ENCODE measurements around the gene GALNTL6.

The GALNTL6 gene

GRCh38 chr4:172068506-172068905 is 255.3 kb downstream of the GALNTL6 start:
- intact Hi-C loops (cut with micrococcal nuclease) = no loop called here
- Mint-ChIP-seq H3K36me3 (ENCODE audit: low read depth) (no peaks in the 10 kb centered on the region), H3K27ac (no peak overlapping the region), H3K4me1 (ENCODE audit: low read depth) (no peaks in the 10 kb centered on the region), H3K4me3 (no peak overlapping the region), H3K27me3 (no peaks in the 10 kb centered on the region), H3K9me3 (peaks cover 48% of the 10 kb centered on the region)

GRCh38 chr4:172073590-172073989 is 260.4 kb downstream of the GALNTL6 start:
- Mint-ChIP-seq H3K4me1 (ENCODE audit: low read depth) (no peaks in the 10 kb centered on the region), H3K36me3 (ENCODE audit: low read depth) (no peaks in the 10 kb centered on the region), H3K9me3 (peaks cover 28% of the 10 kb centered on the region), H3K4me3 (no peak overlapping the region), H3K27me3 (no peaks in the 10 kb centered on the region), H3K27ac (no peak overlapping the region)
- intact Hi-C loops (cut with micrococcal nuclease) = no loop called here

DNA sequence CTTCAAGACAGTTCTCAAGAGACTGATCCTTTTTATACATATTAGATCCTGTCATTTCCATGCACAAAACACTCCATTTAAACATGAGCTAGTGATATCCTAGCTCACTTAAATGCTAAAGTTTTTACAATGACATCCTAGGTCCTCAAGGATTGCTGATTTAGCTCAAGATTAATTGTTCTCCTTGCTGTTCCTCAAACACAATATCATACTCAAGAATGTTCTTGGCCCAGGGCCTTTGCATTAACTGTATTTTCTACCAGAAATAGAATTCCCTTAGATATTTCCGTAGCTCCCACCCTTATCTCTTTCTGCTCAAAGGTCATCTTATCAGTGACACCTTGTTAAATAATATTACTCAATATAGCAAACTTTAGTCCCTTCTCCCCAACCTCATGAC is 270.1 kb downstream of the GALNTL6 start:
- Mint-ChIP-seq H3K36me3 (ENCODE audit: low read depth) (no peaks in the 10 kb centered on the region), H3K4me3 (no peak overlapping the region), H3K27me3 (no peaks in the 10 kb centered on the region), H3K9me3 (peaks cover under 1% of the 10 kb centered on the region), H3K4me1 (ENCODE audit: low read depth) (no peaks in the 10 kb centered on the region), H3K27ac (no peak overlapping the region)
- intact Hi-C loops (cut with micrococcal nuclease) = no loop called here

- Mint-ChIP-seq H3K36me3 (ENCODE audit: low read depth) (no peaks in the 10 kb centered on the region), H3K27me3 (no peaks in the 10 kb centered on the region), H3K4me3 (no peak overlapping the region), H3K4me1 (ENCODE audit: low read depth) (no peaks in the 10 kb centered on the region), H3K9me3 (no peaks in the 10 kb centered on the region), H3K27ac (no peak overlapping the region)
- intact Hi-C loops (cut with micrococcal nuclease) = no loop called here
These were observed 275.4 kb downstream of the GALNTL6 start for GRCh38 chr4:172088556-172088955.

GRCh38 chr4:172095161-172095560 is 282.0 kb downstream of the GALNTL6 start:
- no peaks in the 10 kb centered on the region for H3K27me3 Mint-ChIP-seq
- no peaks in the 10 kb centered on the region for H3K36me3 Mint-ChIP-seq (ENCODE audit: low read depth)
- H3K4me3 Mint-ChIP-seq = no peak overlapping the region
- H3K9me3 Mint-ChIP-seq = peaks cover 10% of the 10 kb centered on the region
- intact Hi-C loops (cut with micrococcal nuclease) = no loop called here
- H3K27ac Mint-ChIP-seq = no peak overlapping the region
- no peaks in the 10 kb centered on the region for H3K4me1 Mint-ChIP-seq (ENCODE audit: low read depth)

GRCh38 chr4:172096786-172097185 is 283.6 kb downstream of the GALNTL6 start:
- H3K9me3 Mint-ChIP-seq = peaks cover 10% of the 10 kb centered on the region
- H3K27ac Mint-ChIP-seq = no peak overlapping the region
- no peak overlapping the region for H3K4me3 Mint-ChIP-seq
- H3K36me3 Mint-ChIP-seq (ENCODE audit: low read depth) = no peaks in the 10 kb centered on the region
- no peaks in the 10 kb centered on the region for H3K4me1 Mint-ChIP-seq (ENCODE audit: low read depth)
- no peaks in the 10 kb centered on the region for H3K27me3 Mint-ChIP-seq
- intact Hi-C loops (cut with micrococcal nuclease) = no loop called here

DNA sequence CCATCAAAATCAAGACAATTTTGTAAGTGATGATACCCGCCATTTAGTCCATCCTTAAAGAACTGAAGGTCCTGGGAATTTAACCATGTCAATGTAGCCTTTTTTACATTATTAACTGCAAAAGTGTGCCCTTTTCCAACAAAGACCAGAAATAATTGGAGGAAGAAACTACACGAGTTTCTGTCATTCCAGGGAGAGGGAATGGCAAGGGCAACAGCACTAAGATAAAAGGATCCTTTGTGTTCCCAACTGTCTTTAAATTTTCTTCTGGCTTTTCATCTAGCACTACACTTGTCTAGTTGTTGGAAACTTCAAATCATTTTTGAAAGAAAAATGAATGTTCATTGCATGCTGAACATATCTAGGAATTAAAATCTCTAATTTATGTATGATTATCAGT is 286.2 kb downstream of the GALNTL6 start:
- no peaks in the 10 kb centered on the region for H3K36me3 Mint-ChIP-seq (ENCODE audit: low read depth)

GRCh38 chr4:172103456-172103855 is 290.3 kb downstream of the GALNTL6 start:
- H3K4me3 Mint-ChIP-seq = no peak overlapping the region
- no peak overlapping the region for H3K27ac Mint-ChIP-seq
- no peaks in the 10 kb centered on the region for H3K36me3 Mint-ChIP-seq (ENCODE audit: low read depth)

More for the DNA sequence above, 286.2 kb downstream of the GALNTL6 start:
- H3K27ac Mint-ChIP-seq = no peak overlapping the region
- H3K27me3 Mint-ChIP-seq = no peaks in the 10 kb centered on the region
- no peaks in the 10 kb centered on the region for H3K4me1 Mint-ChIP-seq (ENCODE audit: low read depth)
- H3K4me3 Mint-ChIP-seq = no peak overlapping the region
- H3K9me3 Mint-ChIP-seq = peaks cover 25% of the 10 kb centered on the region
- intact Hi-C loops (cut with micrococcal nuclease) = no loop called here

DNA sequence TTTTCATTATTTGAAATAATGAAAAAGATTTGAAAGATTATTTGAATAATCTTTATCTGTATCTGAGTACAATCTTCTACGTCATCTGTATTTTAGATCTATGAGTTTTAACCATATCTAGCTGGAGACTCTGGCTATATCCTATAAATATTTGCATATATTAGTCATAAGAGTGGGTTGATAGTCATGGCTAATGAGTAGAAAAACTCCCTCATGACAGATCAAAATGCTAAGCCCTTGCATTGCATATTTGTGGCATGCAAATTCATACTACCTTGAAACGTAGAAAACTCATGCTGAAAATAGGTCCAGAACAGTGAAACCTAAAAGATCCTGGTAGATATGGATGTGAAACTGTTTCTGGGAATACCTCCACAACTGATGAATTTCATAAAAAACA is 291.3 kb downstream of the GALNTL6 start:
- Mint-ChIP-seq H3K4me3 (no peak overlapping the region), H3K36me3 (ENCODE audit: low read depth) (no peaks in the 10 kb centered on the region), H3K27ac (no peak overlapping the region), H3K27me3 (no peaks in the 10 kb centered on the region), H3K4me1 (ENCODE audit: low read depth) (no peaks in the 10 kb centered on the region), H3K9me3 (peaks cover 24% of the 10 kb centered on the region)
- intact Hi-C loops (cut with micrococcal nuclease) = no loop called here

More at GRCh38 chr4:172103456-172103855, 290.3 kb downstream of the GALNTL6 start:
- Mint-ChIP-seq H3K4me1 (ENCODE audit: low read depth) (no peaks in the 10 kb centered on the region), H3K27me3 (no peaks in the 10 kb centered on the region), H3K9me3 (peaks cover 29% of the 10 kb centered on the region)
- intact Hi-C loops (cut with micrococcal nuclease) = no loop called here

GRCh38 chr4:172105918-172106317 is 292.7 kb downstream of the GALNTL6 start:
- intact Hi-C loops (cut with micrococcal nuclease) = no loop called here
- no peaks in the 10 kb centered on the region for H3K27me3 Mint-ChIP-seq
- H3K36me3 Mint-ChIP-seq (ENCODE audit: low read depth) = no peaks in the 10 kb centered on the region
- H3K27ac Mint-ChIP-seq = no peak overlapping the region
- peaks cover 24% of the 10 kb centered on the region for H3K9me3 Mint-ChIP-seq
- no peak overlapping the region for H3K4me3 Mint-ChIP-seq
- H3K4me1 Mint-ChIP-seq (ENCODE audit: low read depth) = no peaks in the 10 kb centered on the region

GRCh38 chr4:172109466-172109865 is 296.3 kb downstream of the GALNTL6 start:
- peaks cover 9% of the 10 kb centered on the region for H3K9me3 Mint-ChIP-seq
- H3K4me3 Mint-ChIP-seq = no peak overlapping the region
- no peaks in the 10 kb centered on the region for H3K27me3 Mint-ChIP-seq
- H3K36me3 Mint-ChIP-seq (ENCODE audit: low read depth) = no peaks in the 10 kb centered on the region
- intact Hi-C loops (cut with micrococcal nuclease) = no loop called here
- no peaks in the 10 kb centered on the region for H3K4me1 Mint-ChIP-seq (ENCODE audit: low read depth)
- H3K27ac Mint-ChIP-seq = no peak overlapping the region

- no peaks in the 10 kb centered on the region for H3K27me3 Mint-ChIP-seq
- no peak overlapping the region for H3K27ac Mint-ChIP-seq
- intact Hi-C loops (cut with micrococcal nuclease) = no loop called here
- H3K4me3 Mint-ChIP-seq = no peak overlapping the region
- H3K36me3 Mint-ChIP-seq (ENCODE audit: low read depth) = no peaks in the 10 kb centered on the region
- peaks cover 9% of the 10 kb centered on the region for H3K9me3 Mint-ChIP-seq
- H3K4me1 Mint-ChIP-seq (ENCODE audit: low read depth) = no peaks in the 10 kb centered on the region
These were observed 311.6 kb downstream of the GALNTL6 start for GRCh38 chr4:172124656-172125308.

DNA sequence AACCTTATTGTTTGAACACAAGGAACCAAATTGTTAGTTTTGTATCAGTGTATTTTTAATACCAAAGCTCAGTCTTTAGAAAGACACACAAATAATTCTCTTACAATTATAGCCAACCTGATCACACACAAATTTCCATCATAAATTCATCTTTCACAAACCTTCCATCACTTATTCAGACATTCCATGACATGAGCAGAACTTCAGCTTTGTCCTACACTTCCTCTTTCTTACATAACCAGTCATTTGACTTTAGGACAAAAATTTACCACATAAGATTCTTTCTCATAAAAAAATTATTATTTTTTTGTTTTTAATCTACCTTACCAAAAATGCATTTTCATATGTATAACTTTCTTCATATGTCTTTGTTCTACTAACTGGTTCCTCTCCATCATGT is 312.2 kb downstream of the GALNTL6 start:
- no peak overlapping the region for H3K27ac Mint-ChIP-seq
- no peaks in the 10 kb centered on the region for H3K4me1 Mint-ChIP-seq (ENCODE audit: low read depth)
- no peak overlapping the region for H3K4me3 Mint-ChIP-seq
- H3K9me3 Mint-ChIP-seq = peaks cover 9% of the 10 kb centered on the region
- no peaks in the 10 kb centered on the region for H3K36me3 Mint-ChIP-seq (ENCODE audit: low read depth)
- intact Hi-C loops (cut with micrococcal nuclease) = no loop called here
- H3K27me3 Mint-ChIP-seq = no peaks in the 10 kb centered on the region

DNA sequence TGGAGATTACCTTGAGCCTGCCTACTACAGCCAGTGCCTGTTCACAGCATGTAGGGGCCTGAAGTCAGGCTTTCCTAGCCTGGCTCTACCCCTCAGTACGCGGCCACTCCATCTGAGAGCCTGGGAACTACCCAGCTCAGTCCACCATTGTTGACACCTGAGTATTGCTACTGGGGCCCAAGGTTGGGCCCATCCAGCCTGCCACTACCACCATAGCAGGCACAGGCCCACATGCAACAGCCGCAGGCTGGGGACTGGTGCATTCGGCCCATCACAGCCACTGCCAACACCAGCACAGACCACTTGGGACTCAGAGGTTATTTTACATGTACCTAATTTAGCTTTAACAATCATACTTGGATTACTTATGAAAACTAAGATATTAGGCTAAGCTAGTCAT is 314.0 kb downstream of the GALNTL6 start:
- Mint-ChIP-seq H3K9me3 (no peaks in the 10 kb centered on the region), H3K27me3 (no peaks in the 10 kb centered on the region), H3K4me1 (ENCODE audit: low read depth) (no peaks in the 10 kb centered on the region), H3K27ac (no peak overlapping the region), H3K4me3 (no peak overlapping the region), H3K36me3 (ENCODE audit: low read depth) (no peaks in the 10 kb centered on the region)
- intact Hi-C loops (cut with micrococcal nuclease) = no loop called here

DNA sequence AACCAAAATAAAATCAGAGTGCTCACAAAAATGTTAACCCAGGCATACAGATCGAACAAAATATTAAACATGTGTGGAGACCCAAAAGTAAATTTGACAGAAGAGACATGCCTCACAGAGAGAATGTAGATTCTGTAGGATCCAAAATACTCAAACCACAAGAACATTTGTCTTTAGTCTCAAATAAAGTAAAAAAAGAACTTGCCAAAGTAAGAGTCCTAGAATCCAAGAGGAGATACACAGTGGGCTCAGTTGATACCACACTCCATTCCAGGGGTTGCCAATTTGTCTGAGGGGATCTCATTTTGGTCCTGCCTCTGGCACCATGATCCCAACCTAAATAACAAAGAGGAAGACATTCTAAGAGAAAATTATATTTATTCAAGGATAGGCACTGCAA is 316.4 kb downstream of the GALNTL6 start:
- Mint-ChIP-seq H3K36me3 (ENCODE audit: low read depth) (no peaks in the 10 kb centered on the region), H3K4me1 (ENCODE audit: low read depth) (no peaks in the 10 kb centered on the region), H3K27me3 (no peaks in the 10 kb centered on the region), H3K9me3 (no peaks in the 10 kb centered on the region), H3K4me3 (no peak overlapping the region), H3K27ac (no peak overlapping the region)
- intact Hi-C loops (cut with micrococcal nuclease) = no loop called here
